HG03060 (cell line): ENCODE measurements around the gene RNMT.
A peak's percentile ranks its signal among the peaks of the same experiment; 100 is the strongest.
"Not testable (repeated sequence)": the region's sequence is repeated elsewhere in the genome, so short reads cannot be mapped to it uniquely, and the experiment has no call there.

Experiments used
- ATAC-seq: cut with Tn5 transposase; IDR thresholded peaks from one replicate; pipeline ENCODE4 v1.9.1; 2021; ENCODE audit warnings: low read depth, moderate number of reproducible peaks; ENCODE audit not compliant: unreplicated experiment

RNMT gene

DNA sequence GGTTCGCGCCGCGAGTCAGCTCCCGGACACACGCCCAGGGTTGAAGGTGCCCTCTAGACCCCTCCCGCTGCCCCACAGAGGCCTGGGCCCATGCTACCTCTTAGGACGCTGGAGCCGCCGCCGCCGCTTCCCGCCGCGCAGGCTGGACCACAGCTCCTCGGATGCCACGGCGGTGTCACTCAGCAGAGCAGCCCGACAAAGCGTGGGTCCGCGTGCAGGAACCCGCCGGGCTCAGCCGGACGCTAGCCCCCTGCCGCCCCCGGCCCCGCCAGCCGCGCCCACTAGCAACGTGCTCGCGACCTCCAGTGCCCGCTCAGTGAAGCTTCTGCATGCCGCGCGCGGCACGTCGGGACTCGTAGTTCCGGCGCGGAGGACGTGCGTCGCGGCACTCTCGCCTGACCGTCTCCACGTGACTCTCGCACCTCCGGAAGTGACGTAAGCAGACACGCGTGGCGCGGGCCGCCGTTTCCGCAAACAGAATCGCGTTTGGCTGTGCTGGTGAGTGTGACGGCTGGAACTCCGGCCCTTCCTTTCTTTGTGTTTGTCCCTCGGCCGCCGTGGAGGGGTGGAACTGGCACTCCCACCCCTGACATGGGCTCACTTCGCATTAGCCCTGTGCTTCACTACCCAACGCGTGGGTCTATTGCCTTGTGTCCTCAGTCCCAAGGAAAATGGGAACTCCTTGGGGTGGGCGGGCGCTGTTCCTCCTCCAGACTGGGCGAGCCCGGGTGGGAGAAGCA, at the start of gene RNMT, which contains the start of gene FAM210A:
Gene RNMT, plus strand, starts transcription at position 442 of the 740 bp plus-strand sequence. CDS start 4,845 bp downstream, outside the sequence.
Gene FAM210A, minus strand, starts transcription at position 327 of the 740 bp plus-strand sequence. CDS start 44,481 bp downstream, outside the sequence.
- ATAC-seq: peak; percentile 80

DNA sequence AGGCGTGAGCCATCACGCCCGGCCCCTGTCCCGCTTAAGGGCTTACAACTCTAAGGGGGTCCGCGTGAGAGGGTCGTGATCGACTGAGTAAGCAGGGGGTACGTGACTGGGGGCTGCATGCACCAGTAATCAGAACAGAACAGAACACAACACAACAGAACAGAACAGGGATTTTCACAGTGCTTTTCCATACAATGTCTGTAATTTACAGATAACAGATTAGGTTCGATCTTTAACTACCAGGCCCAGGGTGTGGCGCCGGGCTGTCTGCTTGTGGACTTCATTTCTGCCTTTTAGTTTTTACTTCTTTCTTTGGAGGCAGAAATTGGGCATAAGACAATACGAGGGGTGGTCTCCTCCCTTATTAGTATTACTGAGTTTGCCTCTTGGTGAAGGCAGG, 49.1 kb upstream of the RNMT start:
- ATAC-seq: not testable (repeated sequence)

GRCh38 chr18:13680612-13681011, 45.9 kb upstream of the RNMT start:
- no peak for ATAC-seq

- no peak for ATAC-seq
These were observed 44.8 kb upstream of the RNMT start for GRCh38 chr18:13681701-13682100.

DNA sequence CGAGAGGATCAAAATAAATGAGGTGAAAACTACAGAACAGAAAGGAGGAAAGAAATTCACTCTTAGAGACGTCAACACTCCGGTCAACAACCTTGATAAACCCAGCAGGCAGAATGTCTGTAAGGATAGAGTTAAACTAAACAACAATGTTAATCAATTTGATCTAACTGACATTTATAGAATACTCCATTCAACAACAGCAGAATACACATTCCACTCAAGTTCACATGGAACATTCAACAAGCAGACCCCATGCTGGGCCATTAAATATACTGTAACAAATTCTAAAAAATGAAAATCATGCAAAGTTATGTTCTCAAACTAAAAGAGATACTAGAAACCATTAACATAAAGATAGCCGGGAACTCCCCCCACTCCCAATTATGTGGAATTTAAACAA, 41.9 kb upstream of the RNMT start:
- ATAC-seq: no peak

DNA sequence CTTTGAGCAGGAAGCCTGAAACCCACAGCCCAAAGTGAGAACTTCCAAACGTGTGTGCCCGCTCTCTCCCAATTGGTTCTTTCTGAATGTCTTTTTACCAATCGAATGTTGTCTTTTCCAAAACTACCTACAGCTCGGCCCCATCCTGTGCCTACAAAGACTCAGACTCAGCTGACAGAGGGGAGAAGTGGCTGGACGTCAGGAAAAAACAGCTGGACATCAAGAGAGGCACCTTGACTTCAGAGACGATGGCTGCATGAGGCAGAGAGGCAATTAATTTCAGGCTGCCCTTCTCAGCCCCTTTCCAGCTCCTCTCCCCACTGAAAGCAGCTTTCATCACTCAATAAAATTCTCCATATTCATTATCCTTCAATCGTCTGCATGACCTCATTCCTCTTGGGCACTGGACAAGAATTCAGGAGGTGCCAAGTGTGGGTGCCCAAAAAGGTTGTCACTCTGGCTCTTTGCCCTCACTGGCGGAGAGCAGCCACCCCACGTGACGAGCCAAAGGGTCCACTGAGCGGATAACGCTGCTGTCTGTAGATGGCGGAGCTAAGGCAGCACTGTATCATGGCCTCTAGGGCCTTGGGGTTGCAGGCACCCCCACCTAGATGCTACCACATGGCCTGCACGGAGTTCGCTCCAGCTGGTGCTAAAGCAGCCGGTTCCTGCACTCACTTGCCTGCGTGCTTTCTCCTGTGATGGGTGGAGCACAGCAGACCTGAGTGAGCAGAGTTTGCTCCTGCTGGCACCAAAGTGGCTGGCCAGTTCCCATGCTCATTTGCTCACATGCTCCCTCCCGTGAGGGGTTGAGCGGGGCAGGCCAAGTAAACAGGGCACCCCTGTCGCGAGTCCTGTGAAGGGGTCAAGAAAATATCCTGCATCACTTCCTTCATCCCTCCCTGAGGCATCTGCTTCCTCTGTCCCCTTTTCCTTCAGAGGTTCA, 38.0 kb upstream of the RNMT start:
- ATAC-seq: no peak

DNA sequence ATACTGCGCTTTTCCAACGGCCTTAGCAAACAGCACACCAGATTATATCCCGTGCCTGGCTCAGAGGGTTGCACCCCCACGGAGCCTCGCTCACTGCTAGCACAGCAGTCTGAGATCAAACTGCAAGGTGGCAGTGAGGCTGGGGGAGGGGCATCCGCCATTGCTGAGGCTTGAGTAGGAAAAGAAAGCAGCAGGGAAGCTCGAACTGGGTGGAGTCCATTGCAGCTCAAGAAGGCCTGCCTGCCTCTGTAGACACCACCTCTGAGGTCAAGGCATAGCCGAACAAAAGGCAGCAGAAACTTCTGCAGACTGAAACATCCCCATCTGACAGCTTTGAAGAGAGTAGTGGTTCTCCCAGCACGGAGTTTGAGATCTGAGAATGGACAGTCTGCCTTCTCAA, 36.4 kb upstream of the RNMT start:
- not testable (repeated sequence) for ATAC-seq

DNA sequence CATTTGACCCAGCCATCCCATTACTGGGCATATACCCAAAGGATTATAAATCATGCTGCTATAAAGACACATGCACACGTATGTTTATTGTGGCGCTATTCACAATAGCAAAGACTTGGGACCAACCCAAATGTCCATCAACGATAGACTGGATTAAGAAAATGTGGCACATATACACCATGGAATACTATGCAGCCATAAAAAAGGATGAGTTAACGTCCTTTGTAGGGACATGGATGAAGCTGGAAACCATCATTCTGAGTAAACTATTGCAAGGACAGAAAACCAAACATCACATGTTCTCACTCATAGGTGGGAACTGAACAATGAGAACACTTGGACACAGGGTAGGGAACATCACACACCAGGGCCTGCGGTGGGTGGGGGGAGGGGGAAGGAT, 31.1 kb upstream of the RNMT start:
- not testable (repeated sequence) for ATAC-seq

GRCh38 chr18:13696961-13697360, 29.5 kb upstream of the RNMT start:
- ATAC-seq: no peak

- no peak for ATAC-seq
These were observed 26.3 kb upstream of the RNMT start for GRCh38 chr18:13700153-13700552.

DNA sequence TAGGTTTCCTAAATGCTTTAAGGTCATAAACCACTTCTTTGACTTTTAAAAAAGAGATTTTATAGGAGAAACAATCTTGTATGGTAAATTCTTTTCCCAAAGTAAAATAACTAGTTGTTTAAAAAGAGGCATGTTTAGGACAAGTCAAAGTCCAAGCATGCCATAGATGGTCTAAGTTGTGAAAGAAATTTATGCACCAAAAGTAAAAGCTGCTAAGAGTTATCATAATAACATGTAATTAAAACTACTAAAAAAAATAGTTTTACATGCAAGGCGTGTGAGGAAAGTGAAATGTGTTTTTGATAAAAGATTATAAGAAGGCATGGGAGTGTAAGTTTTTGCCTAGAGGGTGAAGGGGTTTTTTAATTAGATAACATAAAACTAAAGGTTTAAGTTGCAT, 22.6 kb upstream of the RNMT start:
- ATAC-seq: no peak

- ATAC-seq: no peak
These were observed 16.1 kb upstream of the RNMT start for GRCh38 chr18:13710414-13710831.

DNA sequence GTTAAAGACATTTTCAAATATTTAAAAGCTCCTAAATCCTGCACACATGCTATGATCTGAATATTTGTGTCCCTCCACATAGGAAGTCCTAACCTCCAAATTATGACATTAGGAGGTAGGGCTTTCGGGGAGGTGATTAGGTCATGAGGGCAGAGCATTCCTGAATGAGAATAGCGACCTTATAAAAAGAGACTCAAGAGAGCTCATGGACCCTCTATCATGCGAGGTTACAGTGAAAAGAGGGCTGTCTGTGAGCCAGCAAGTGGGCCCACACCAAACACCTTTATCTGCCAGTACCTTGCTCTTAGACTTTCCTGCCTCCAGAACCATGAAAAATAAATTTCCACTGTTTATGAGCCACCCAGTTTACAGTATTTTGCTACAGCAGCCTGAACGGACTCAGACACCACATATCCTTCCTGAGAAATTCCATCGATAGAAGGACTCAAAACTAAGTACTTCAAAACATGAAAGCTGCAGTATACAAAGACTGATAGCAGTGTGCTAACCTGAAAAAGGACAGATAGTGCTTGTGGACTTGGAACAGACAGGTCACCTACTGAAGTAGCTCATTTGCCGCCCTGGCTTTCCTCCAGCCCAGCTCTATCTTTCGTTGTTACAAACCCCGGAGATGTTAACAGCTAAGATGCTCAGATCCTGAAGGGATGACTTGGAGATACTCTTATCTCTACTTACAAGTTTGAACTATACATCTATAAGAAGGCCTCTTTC, 13.9 kb upstream of the RNMT start:
- no peak for ATAC-seq

GRCh38 chr18:13713455-13714055, 12.9 kb upstream of the RNMT start:
- ATAC-seq: no peak

GRCh38 chr18:13715330-13715729, 11.1 kb upstream of the RNMT start:
- ATAC-seq: no peak

DNA sequence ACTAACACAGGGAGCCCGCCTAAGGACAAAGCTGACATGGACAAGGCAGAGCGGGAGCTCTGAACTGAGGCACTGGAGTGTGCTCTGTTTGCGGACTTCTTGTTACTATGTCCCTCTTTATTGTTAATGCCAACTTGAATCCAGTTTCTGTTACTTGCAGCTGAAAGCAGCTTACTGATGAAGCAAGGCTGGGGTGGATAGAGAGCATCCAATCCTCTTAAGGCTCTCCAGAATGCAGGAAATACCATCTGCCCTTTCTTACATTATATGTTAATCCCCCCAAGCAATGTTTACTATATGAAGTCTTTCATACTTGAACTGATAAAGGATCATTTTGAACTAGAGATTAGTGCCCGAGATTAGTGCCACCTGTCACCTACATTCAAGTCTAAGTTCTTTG, 9.6 kb upstream of the RNMT start:
- no peak for ATAC-seq

DNA sequence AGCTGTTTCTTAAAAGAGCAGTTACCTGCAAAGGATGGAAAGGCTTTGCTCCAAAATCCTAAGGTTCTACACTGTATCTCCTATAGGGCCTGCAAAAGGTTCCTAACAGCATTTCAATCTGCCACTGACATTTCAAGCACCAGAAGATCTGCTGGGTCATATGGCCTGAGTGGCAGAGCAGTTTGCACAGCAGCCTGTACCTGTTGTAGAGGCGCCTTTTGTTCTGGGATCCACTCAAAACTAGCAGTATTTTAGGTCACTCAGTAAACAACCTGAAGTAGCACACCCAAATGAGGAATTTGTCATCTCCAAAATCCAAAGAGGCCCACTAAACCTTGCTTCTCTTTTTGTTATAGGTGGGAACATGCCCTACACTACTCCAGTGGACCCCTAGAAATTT, 6.3 kb upstream of the RNMT start:
- ATAC-seq: no peak

GRCh38 chr18:13720847-13721246, 5.6 kb upstream of the RNMT start:
- ATAC-seq: no peak

DNA sequence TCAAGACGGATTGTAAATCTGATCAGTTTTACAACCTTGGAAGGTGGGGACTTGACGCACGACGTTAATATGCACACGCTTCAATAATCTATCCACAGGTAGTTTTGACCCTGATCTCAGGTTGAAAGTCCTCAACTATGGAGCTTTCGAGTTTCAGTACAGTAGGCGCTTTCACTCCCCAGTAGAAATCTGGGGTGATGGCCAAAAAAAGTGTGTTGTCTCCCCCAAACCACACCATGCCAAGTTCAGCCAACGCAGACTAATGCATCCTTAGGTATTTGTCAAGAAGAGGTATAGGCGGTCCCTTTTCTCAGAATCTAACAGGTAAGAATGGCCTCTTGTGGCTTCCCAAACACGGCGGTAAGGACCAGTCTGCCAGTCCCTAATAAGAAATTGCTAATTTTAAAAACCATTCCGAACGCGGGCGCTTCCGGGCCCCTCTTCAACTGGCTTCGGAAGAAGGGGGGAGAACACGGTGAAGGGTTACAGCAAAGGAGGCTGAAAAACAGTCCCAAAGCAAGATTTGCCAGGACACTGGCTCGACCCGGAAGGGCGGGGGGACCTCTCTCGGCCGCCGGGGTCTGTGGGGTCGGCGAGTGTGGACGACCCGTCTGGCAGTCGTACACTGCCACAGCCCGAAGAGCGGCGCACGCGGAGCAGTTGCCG, 774 bp upstream of the RNMT start:
- ATAC-seq: no peak

DNA sequence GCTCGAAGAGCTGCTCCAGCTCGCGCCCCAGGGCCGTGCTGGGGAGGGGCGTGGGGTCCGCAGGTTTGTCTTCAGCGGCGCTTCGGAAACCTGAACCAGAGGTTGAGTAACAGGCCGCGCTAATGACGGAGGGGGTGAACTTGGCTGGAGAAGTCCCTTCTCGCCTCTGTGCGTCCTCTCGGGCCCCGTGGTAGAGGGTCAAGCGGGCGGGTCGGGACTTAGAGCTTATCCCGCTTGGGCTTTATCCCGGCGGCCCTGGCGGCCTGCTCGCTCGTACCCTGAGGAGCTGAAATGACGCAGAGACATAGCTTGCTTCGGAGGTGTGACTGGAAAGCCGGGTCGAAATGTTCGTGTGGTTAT, 479 bp downstream of the RNMT start:
- no peak for ATAC-seq
